Inflammatory macrophage (primary cell): ENCODE data around the gene MRPS18A.

Experiments used
- DNase-seq, 2 donors: peaks; one replicate each; pipeline ENCODE4 v3.0.0-alpha.2; 2020 to 2022
- total RNA-seq, 18 experiments: gene quantifications; one replicate each; lab custom pipeline; 2026; ENCODE audit warnings: mixed read lengths in 6 of 18, inconsistent platforms in 2 of 18; lab: John Stamatoyannopoulos, UW

MRPS18A gene
- total RNA-seq, result 11.4 to 29.2 (median 17.9) reads per million in 18 experiments

DNA sequence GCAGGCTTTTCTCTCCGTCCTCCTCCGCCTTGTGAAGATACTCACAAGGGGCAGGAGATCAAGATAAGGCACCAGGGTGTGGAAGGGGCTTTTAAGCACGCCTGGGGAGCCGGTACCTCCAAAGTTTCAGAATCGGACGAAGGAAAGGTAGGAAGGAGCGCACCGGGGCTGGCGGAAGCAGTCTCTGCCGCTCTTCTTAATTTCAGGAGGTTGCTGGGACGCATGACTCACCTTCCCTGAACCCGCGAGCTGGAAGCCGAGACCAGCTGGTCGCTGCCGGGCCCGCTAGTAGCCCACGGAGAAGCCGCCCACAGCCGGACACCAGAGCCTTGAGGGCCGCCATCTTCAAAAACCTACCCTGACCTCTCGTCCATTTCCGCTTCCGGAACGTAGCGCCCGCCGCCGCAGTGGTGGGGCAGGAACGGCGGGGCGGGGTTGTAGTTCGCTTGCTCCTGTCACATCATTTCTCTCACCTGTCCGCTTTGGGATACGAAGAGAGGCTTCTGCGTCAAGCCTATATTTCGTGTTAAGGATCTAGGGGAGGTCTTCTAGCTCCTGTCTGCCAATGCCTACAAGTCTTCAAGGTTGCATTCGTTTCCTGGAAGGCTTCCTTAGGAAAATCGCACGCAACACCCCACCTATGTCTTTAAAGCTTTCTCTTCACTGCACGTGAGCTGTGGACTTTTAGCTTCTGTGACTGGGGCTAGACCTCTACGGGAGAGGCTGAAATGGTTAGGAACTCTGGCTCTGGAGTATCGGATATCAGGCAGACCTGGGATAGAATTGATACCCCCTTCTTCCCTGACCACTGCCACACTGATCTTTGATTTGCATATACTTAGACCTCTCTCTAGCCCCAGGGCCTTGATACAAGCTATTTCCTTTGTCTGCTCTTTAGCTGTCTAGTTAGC is at the start of gene MRPS18A:
MRPS18A (minus strand) TSS at position 355 of the 911 bp plus-strand sequence; CDS start at position 343, 12 bp downstream.
- DNase-seq, result peak; percentile 79 to 91

DNA sequence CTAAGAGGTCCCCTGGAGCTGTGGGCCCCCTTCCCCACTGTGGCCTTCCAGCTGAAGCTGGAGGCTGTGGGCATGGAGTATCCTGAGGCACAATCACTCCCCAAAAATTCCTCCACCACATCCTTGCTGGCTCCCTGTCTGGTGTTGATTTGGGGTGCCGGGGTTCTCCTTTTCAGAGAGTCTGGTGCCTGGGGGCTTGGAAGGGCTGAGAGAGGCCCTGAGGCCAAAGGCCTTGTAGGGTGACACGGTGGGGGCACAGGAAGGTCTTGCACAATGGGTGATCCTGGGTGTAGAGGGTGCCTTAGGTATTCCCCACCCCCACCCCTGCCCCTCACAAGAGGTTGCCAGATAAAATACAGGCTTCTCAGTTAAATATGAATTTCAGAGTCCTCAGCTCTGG is 49.3 kb upstream of the MRPS18A start:
- no peak for DNase-seq

DNA sequence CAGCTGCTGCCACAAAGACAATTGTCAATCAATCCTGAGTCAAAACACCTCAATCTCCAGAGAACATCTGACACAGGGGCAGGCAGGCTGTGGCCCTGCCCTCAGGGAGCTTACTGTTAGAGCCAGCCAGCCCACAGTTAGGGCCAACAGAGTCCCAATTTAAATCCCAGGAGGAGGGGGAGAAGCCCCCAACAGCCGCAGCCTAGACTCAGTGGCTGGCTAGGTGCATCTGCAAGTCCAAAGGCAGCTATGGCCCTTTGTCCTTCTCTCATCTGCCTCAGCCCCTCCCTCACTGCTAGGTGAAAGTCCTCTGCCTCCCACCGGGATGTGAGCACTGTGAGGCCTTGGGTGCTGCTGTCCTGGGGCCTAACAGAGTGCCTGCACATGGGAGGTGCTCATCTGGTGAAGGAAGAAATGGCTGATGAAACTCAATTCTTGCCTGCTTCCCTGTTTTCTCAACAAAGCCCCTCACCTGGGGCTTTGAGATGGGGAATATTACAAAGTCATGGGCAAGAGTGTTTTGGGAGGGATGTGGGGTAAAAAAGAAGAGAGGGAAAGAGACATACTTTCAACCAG is 48.7 kb upstream of the MRPS18A start:
- no peak for DNase-seq

DNA sequence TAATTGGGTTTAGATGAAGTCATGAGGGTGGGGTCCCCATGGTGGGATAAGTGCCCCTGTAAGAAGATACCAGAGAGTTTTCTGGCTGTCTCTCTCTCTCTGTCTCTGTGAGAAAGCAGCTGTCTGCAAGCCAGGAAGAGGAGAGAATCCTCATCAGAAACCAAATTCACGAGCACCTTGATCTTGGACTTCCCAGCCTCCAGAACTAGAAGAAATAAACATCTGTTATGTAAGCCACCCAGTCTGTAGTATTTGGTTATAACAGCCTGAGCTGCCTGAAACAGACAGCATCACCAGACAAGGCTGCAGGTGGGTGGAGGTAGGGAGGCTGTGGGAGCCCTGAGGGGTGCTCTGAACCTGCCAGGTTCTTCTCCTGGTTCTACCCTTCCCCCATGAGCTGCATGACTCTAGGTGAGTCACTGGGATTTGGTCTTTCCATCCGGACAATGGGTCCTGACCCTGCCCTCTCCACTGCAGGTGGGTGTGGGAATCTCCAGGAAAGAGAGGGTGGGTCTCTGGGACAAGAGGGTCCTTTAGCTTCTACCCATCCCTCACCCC is 48.1 kb upstream of the MRPS18A start:
- no peak for DNase-seq

DNA sequence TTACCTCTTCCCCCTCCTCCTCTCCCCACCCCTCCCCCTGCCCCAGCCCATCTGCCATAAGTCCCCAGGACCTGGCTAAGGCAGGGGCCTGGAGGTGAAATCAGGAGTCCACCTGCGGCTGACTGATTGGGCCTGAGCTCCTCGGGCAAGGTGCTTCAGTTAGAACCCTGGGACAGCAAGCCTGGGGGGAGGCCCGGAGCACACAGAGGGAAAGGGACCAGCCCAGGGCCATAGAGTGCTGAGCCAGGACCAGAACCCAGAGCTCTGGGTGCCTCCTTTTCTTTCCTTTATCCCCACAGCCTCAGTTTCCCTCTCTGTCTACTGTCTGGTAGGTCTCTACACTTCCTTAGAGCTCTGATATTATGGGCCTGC is 46.7 kb upstream of the MRPS18A start:
- DNase-seq, result no peak

DNA sequence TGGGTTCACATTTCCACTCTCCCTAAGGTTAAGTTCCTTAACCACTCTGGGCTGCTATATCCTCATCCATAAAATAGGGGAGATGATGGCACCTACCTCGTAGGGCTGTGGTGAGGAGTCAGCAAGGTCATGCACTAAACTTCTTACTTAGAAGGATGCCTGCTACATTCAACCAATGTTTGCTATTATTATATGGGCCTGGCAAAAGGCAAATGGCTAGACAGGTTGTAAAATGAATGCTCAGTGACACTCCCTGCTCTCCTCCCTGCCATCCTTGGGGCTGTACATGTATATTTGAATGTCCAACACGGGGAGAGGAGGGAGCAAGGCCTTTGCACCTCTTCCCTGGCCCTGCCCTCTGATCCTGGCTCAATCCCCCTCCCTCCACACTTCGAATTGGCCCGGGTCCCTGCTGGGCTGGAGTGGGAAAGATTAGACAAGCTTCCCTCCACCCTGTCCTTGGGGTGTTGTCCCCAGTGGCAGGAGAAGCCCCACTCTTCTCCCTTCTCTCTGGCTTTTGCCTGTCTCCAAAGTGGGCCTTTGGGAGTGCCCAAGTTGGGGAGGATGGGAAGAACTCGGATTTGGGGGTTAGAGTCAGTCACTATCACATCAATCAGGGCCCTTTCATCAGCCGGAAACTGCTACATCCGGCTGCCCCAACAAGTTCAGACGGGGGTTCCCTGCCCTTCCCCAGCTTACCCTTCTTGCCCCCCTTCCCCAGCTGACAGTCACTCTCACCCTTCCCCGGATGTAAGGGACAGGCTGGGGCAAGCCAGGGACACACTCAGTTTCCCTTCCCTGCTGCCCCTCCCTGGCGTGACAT is 46.1 kb upstream of the MRPS18A start:
- no peak for DNase-seq

DNA sequence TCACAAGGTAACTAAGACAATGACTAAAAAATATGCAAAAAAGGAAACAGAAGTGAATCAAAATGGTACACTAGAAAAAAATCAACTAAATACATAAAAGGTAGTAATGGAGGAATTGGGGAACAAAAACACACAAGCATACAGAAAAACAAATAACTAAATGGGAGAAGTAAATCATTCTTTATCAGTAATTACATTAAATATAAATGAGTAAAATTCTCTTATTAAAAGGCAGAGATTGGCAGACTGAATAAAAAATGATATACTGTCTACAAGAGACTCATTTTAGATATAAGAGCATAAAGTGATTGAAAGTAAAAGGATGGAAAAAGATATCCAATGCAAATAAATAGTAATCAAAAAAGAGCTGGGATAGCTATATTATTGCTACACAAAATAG is 43.0 kb upstream of the MRPS18A start:
- DNase-seq, result no peak

DNA sequence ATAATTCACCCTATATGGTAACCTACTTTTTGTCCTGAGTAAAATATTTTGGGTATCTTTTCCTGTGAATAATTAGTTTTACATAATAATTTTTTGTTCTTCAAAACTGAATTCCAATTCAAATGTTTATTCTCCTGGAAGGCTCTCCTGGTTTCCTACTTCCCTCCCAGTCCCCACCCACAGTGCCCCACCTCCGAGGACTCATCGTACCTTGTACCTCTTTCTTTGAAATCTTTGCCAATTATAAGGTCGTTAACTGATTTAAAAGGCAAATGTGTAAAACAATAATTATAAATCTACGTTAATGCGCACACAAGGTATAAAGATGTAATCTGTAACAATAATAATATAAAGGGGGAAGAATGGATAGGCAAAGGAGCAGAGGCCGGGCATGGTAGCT is 41.9 kb upstream of the MRPS18A start:
- no peak for DNase-seq

DNA sequence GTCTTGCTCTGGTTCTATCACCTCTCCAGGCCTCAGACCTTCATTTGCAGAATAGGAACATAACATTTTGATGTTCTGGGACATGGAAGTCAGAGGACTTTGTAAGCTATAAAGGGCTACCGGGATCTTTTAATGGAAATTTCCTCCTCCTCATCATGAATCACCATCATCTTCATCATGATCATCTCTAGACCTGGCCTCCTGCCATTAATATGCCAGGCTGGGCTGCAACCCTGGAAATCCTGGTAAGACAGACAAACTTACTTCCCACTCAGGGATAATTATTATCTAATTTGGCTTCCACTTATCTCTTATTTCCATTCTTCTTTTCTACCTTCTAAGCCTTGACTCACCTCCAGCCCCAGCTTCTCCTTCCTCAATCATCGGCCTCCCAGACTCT is 41.0 kb upstream of the MRPS18A start:
- no peak for DNase-seq

DNA sequence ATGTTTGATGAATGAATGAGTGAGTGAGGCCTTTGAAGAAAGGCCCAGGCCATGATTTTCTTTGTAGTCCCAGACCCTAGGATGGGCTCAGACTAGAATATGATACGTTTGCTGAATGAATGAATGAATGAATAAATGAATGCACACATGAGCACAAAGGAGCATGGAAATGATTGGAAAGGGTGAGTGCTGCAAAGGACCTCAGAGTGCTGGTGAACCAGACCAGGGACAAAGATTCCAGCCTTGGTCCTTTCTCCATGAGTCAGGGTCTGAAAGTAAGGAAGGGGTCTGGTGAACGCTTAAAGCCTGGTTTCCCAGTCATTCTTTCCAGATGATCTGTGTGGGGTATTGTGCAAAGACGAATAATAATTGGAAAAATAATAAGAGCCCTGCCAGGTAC is 40.0 kb upstream of the MRPS18A start:
- DNase-seq, result no peak

DNA sequence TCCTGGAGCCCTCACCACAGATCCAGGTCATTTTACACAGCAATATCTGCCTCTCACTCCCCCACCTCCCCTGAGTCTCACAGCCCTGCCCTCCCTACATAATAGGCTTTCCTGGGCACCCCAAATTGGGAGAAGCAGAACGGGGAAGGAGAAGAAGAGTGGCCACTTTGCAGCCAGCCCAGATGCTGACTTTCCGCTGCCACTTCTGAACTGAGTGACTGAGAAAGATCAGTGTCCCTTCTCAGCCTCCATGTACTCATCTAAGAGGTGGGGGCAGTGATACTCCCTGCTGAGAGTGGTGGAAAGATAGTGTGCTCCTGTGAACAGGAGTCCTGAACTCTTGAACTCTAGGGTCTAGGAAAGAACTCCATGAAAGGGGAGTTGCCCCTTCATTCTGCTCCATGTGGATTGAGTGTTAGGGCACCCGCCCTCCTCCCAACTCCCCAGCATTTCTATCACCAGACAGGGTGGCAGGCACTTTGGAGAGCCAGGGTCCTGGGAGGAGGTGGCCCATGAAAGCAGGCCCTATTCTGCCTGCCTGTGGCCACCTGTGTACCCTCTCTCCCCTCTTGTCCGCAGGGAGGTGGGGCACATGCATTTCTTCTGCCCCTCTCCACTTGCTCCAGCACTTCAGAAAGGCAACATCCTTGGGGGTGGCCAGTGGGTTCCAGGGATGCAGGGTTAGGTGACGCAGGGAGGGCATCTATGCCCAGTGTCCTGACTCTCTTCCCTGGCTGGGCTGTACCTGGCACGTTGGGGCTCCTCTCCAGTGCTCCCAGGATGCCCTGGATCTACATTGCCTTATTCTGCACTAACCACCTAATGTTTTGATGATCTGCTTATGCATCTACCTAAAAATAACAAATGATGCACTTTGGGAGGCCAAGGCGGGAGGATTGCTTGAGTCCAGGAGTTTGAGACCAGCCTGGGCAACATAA is 38.3 kb upstream of the MRPS18A start:
- DNase-seq, result no peak

DNA sequence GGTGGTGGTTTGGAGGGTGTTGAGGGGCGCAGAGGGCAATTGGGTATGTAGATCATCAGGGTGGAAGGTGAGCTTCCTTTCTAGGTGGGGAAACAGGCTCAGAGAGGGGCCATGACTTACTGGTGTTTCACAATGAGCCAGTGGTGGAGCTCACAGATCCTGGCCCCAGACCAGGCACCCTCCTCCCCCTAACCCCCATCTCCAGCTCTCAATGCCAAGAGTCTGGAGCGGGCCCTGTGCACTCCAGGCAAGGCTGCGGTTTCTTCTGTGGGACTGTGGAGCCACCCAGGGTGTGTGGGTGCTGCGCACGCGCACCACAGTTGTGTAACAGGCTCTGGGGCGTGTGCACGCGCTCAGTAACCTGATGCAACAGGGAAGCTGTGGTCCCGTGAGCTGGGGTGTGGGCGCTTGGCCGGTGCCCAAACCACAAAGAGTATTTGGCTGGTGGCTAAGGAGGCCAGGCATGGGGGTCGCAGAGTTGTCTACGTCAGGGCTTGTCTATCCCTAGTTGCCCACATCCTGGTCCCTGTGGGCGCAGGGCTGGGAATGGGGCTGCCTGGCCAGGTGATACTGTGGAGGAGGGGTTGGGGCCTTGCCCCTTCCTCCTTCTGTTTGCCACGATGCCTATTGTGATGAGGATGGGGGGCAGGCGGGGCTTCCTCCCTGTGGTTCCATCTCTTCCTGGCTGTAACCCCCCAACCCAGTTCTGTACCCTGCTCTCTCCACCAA is 37.5 kb upstream of the MRPS18A start:
- peak; percentile 97 to 98 for DNase-seq

DNA sequence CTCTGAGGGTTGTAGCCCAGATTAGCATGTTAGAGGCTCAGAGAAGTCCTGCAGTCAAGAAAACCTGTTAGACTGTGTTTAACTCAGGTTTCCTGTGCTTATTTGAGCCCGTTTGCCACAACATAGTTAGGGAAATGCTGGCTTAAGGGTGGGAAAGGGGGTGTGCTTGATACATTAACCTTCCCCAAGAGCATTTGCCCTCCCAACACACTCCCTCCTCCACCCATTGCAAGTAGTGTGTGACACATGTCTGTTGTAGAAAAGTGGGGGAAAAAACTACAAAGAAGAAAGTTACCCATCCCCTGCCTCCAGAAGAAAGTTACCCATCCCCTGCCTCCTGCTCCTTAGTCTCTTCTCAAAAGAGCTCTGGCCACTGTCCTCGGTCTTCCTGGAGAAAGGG is 36.8 kb upstream of the MRPS18A start:
- no peak for DNase-seq

DNA sequence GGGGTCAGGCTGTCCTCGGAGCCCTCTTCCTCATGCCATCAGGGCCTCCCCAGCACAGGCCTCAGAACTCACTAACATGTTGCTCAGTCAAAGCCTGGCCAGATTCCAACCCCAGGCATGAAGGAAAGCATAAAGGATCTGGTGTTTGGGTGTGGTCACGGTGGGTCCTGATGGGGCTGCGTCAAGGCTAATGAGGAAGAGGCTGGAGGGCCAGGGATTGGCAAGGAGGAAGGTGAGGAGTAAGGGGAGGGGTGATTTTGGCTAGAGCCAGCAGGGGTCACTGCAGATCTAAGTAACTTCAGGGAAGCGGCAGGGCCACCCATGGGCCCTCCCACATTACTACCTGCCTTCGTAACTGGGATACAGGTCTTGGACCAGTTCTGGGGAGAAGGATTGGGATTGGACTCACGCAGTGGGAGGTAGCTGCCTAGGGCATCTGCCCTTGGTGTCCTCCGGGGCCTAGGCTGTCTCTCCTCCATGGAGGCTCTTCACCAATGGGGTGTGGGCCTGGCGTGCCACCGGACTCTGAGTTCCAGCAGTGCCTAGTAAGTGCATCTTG is 36.2 kb upstream of the MRPS18A start:
- peak; percentile 62 to 64 for DNase-seq

DNA sequence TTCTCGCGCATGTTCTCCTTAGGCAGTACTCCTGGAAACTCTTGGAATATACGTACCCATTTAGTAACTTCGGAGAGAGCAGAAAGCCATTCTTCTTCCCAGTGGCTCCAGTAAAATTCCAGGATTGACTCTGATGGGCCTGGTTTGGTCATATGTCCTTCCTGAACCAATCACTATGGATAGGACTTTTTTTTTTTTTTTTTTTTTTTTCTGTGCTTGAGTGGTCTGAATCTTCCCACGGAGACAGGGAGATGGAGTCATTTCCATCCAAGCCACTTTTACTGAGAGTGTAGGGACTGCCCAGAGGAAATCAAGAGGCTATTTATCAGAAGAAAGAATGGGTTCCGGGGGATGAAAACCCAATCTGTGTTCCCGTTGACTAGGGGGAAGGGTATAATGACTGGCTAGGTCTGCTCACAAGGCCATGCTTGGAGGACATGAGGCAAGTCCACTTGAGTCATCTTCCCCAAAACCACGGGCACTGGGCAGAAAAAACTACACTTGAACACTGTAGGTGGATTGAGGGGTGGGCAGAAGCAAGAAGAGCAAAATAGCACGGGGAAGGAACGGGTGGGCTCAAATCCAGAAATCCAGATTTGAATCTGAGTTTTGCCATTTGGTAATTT is 35.4 kb upstream of the MRPS18A start:
- DNase-seq, result peak; percentile 75 to 79

DNA sequence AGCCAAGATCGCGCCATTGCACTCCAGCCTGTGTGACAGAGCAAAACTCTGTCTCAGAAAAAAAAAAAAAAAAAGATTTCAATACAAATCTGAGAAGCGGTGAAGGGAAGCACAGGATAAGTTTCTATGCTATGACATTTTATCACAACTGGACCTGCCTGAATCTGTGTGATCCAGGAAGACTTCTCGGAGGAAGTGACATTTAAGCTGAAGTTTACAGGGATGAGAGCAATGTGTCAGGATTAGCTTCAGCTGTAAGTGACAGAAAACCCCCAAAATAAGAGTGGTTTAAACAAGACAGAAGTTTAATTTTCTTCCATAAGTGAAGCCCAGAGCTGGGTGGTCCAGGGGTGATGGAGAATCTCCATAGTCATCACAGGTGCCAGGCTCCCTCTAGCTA is 33.4 kb upstream of the MRPS18A start:
- DNase-seq, result no peak

DNA sequence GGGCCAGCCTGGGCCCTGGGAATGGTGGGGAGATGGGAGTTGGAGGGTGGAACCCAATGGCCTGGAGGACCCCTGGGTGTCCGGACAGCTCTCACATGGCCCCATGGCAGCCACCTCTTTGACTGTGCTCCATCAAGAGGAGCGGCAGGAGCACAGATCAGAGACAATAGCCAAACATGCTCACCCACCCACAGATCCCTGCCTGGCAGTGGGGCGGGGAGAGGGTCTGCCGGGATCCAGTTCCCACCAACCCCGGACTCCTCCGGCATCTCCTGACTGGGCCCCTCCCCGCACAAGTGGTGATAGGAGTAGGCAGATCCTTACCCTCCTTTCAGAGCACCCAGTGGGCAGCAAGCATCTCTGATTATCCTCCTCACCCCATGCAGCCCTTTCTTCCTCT is 31.9 kb upstream of the MRPS18A start:
- no peak for DNase-seq

DNA sequence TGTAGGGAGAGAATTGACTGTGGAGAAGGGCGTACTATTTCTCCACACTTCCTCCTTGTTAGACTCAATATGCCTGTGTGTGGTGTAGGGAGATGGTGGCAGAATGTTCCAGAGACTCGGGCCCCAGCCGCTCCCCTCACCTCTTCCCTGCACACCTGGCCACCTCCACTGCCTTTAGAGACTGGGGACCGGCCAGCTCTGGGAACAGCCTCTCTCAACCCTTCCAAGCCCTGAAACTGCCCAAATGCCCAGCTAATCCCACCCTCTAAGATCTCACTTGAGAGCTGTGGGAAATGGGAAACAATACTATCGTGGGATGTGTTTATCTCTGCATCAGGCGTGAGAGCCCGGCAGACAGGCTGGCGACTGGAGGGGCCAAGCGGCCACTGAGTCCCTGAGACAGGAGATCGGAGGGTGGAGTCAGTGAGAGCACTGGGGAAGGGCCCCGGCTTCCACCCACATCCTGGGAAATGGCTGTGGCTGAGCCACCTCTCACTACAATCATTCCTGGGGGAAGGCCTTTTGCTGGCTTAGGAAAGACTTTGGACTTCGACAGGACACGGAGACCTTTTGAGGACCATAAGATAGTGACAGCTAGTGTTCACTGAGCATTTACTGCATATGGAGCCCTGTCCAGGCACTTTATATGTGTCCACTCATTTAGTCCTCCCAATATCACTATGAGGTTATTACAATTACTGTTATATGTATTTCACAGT is 31.0 kb upstream of the MRPS18A start:
- DNase-seq, result no peak

DNA sequence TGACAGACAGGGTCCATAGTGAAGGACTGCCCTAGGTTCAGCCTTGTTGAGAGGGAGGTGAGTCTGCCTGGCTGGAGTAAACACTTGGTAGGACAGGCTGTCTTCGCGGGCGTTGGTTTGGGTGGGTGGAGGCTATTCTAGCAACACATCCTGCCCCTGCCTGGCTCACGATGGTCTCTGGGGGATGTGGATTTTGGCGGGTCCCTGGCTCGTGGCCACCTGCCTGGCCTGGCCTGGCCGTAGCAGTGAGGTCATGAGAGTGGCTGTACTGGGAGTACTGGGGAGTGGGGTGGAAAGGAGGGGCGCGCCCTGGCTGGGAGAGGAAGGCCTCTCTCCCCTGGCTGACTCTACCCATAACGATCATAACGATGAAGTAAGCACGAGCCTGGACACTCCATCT is 30.2 kb upstream of the MRPS18A start:
- DNase-seq, result no peak

DNA sequence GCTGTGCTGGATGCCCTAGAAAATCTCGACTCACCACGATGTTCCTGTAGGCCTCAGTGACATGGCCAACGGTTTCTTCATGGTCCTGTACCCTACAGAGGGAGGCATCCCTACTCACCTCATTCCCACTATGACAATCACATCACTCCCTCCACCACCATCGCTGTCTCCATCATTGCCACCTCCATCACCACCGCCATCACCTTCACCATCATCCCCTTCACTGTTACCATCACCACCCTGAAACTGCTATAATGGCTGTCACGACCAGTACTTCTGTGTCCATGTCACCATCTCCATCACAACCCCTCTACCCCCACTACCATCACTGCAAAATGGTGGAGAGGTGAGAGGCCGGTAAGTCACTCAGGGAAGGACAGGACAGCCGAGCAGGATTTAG is 29.8 kb upstream of the MRPS18A start:
- no peak for DNase-seq
